Mesenteric fat pad (tissue), 1 donor: ENCODE data around the gene CRY2. TPM values are rescaled to one million over a fixed set of nuclear protein-coding genes. Genes with fewer than 3 reads are reported as not detected.

Experiments
- DNase-seq: peaks from one replicate; pipeline ENCODE4 v3.0.0-alpha.2; 2020; ENCODE audit warnings: low spot score
- total RNA-seq: library from RNA; stranded (reverse); fragmentation: NEBNext Ultra II Directional; extraction: Animal tissue kit (Norgen Biotek cat#: 25700); gene quantifications from one replicate; pipeline ENCODE4 v1.2.1, GENCODE V29; 2021
- donor health status: DM: yes; HTN: yes; CAD: no.

The CRY2 gene
- total RNA-seq, 1 donor from 2014 or later = 69.9 TPM

DNA sequence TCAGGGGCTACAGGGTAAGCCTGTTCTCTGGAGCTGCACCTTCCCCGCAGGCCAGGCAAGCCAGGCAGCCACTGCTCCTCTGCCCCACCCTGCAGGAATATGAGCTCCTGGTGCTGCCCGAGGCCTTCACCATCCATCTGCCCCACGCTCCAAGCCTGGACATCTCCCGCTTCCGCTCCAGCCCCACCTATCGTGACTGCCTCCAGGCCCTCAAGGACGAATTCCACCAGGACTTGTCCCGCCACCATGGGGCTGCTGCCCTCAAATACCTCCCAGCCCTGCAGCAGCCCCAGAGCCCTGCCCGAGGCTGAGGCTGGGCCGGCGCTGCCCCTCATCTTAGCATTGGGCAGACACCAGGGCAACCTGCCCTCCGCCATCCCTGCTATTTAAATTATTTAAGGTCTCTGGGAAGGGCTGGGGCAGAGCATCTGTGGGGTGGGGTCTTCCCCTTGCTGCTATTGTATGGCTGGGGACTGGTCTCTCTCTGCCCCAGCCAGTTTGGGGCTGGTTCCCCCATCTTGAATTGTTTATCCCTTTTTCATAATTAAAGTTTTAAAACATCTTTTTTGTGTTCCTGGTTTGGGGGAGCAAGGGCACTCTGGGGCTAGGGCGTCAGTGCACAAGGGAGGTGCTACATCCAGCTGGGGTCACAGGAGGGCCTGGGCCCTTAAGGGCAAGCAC lies 81.4 kb downstream of the CRY2 start:
- DNase-seq = peak; percentile 71

DNA sequence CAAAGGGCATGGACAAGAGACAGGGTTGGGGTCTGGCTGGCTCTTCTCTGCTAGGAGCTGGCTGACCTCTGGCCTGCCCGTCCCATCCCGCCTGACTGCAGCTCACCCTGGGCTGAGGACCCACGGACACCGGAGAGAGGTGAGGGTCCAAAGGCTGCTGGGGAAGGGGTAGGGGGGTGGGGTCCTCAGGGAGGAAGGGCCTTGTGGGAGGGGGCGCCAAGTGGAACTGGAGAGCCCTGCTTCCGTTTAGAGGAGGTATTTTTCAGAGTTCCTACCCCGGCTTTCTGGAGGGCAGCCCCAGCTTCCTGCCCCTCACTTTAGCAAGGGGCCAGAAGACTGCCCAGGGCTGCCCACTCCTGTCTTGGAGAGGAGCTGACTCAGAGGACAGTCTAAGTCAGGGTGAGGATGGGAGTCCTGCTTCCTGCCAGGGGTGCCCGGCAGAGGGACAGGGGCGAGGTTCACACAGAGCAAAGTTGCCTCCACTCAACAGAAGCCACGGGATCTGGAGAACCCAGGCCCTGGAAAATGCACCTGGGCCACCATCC lies 82.3 kb downstream of the CRY2 start:
- no peak for DNase-seq

DNA sequence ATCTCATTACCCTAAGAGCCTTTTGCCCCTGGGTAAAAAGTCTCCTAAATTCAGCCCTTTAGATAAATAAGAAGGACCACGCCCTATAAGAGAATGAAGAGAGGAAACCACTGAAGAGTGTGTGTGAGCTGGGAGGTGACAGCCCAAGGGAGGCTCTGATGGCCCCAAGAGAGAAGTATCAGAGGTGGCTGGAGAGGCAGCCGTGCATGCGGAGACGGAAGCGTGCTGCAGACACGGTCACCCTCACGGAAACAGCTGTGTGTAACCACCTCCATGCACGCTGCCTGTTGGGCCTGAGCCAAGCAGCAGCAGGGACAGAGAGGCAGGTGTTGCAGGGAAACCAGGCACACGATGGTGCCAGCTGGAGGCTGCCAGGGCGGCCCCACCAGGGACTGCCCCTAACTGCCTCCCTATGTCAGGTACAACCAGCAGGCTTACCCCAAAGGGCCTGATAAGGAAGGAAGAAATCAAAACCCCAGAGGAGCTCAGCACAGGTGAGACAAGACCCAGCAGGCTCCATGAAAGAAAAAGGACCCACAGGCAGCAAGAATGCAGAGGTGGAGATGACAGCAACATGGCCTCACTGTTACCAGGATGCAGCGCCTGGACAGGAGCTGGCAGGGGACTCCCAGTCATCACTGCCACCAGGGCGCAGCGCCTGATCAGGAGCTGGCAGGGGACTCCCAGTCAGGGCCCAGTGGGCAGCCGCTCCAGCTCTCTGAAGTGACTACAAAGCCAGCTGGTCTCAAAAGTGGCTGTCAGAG lies 82.9 kb downstream of the CRY2 start:
- DNase-seq = no peak

DNA sequence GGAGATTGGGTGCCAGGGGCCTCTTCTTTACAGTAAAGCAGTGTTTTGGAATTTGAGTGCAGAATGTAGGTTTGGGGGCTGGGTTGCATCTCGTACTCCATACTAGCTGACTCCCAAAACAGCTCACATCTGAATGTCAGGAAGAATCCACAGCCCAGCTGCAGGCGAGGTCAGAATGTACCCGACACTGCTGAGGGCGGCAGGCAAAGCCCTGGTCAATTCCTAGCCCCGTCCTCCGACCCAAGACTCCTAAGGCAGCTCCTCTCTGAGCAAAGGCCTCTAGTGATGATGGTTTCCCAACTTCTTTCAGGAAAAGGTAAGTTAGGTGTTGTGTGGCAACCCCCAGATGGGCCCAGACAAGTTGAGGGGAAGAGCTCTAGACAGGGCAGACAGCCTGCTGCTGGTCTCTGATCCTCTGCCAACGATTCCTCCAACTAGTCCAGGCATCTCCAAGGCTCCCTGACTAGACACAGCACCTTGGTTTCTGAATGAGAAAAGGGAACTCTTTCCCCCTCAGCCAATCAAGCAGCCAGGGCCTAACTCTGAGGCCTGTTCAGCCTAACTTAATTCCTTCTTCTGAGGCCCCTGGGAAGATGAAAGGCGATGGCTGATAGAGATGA lies 83.8 kb downstream of the CRY2 start:
- no peak for DNase-seq

DNA sequence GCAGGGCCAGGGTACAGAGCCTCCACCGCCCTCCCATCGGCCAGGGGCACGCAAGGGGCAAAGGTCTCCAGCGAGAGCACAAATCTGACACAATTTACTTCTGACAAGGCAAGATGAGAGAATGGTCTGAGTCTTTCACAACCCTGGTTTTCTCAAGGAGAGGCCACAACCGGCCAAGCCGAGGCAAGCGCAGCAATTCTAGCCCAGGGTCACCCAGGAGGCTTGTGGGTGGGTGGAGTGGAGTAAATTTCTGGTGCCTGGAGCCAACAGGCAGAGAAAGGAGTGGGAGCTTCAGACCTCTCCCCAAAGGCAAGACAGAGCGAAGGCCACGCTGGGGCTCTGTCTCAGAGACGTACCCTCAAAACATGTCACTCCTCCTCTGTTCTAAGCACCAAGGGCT lies 84.5 kb downstream of the CRY2 start:
- no peak for DNase-seq

- DNase-seq = no peak
Measured at GRCh38 chr11:45932217-45932616, 84.9 kb downstream of the CRY2 start.

Other genes with a start within 250 kb of the CRY2 start
- 3.2 TPM for gene CHST1, start 181.9 kb upstream of the CRY2 start, total RNA-seq
- gene SLC35C1, start 42.3 kb upstream of the CRY2 start, total RNA-seq = 81.0 TPM
- 4.2 TPM for gene MAPK8IP1, start 38.2 kb downstream of the CRY2 start, total RNA-seq
- gene FREY1, start 59.8 kb downstream of the CRY2 start, total RNA-seq = 1.4 TPM
- gene PEX16, start 70.4 kb downstream of the CRY2 start, total RNA-seq = 21.5 TPM
- gene LARGE2, start 75.2 kb downstream of the CRY2 start, total RNA-seq = not detected